ENCODE data around the gene AOPEP.

GRCh38 chr9:94911986-94912635 is 185.6 kb downstream of the AOPEP start:
- TF ChIP-seq, protein P1, sequence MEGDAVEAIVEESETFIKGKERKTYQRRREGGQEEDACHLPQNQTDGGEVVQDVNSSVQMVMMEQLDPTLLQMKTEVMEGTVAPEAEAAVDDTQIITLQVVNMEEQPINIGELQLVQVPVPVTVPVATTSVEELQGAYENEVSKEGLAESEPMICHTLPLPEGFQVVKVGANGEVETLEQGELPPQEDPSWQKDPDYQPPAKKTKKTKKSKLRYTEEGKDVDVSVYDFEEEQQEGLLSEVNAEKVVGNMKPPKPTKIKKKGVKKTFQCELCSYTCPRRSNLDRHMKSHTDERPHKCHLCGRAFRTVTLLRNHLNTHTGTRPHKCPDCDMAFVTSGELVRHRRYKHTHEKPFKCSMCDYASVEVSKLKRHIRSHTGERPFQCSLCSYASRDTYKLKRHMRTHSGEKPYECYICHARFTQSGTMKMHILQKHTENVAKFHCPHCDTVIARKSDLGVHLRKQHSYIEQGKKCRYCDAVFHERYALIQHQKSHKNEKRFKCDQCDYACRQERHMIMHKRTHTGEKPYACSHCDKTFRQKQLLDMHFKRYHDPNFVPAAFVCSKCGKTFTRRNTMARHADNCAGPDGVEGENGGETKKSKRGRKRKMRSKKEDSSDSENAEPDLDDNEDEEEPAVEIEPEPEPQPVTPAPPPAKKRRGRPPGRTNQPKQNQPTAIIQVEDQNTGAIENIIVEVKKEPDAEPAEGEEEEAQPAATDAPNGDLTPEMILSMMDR (IDR thresholded peaks at IDR 0.05): no peak
- no peak for TF ChIP-seq POLR2A (IDR thresholded peaks at IDR 0.05)
